ENCODE data around the gene WBP2.
"Not testable (repeated sequence)": the region's sequence is repeated elsewhere in the genome, so short reads cannot be mapped to it uniquely, and the experiment has no call there.

DNA sequence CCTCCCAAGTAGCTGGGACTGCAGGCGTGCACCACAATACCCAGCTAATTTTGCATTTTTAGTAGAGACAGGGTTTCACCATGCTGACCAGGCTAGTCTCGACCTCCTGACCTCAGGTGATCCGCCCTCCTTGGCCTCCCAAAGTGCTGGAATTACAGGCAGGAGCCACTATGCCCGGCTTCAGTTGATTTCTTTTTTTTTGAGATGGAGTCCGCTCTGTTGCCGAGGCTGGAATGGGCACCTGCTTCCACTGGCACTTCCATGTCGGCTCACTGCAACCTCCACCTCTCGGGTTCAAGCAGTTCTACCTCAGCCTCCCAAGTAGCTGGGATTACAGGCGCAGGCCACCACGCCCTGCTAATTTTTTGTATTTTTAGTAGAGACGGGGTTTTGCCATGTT is 44.4 kb downstream of the WBP2 start:
- TF ChIP-seq, protein P1, sequence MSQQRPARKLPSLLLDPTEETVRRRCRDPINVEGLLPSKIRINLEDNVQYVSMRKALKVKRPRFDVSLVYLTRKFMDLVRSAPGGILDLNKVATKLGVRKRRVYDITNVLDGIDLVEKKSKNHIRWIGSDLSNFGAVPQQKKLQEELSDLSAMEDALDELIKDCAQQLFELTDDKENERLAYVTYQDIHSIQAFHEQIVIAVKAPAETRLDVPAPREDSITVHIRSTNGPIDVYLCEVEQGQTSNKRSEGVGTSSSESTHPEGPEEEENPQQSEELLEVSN (IDR thresholded peaks at IDR 0.05): not testable (repeated sequence)
- TF ChIP-seq, protein P2, sequence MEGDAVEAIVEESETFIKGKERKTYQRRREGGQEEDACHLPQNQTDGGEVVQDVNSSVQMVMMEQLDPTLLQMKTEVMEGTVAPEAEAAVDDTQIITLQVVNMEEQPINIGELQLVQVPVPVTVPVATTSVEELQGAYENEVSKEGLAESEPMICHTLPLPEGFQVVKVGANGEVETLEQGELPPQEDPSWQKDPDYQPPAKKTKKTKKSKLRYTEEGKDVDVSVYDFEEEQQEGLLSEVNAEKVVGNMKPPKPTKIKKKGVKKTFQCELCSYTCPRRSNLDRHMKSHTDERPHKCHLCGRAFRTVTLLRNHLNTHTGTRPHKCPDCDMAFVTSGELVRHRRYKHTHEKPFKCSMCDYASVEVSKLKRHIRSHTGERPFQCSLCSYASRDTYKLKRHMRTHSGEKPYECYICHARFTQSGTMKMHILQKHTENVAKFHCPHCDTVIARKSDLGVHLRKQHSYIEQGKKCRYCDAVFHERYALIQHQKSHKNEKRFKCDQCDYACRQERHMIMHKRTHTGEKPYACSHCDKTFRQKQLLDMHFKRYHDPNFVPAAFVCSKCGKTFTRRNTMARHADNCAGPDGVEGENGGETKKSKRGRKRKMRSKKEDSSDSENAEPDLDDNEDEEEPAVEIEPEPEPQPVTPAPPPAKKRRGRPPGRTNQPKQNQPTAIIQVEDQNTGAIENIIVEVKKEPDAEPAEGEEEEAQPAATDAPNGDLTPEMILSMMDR (IDR thresholded peaks at IDR 0.05; ENCODE audit: control extremely low read depth in 1 of 3, insufficient read depth in 1 of 3, low read depth in 1 of 3, low read length in 3 of 3): not testable (repeated sequence)
- TF ChIP-seq SUZ12 (IDR thresholded peaks at IDR 0.05; ENCODE audit: low read length); TAF1 (IDR thresholded peaks at IDR 0.05; ENCODE audit: low read depth, low read length); RAD21 (IDR thresholded peaks at IDR 0.05 in 1 of 2, conservative IDR thresholded peaks at IDR 0.05 in 1 of 2; ENCODE audit: low read depth in 2 of 2, low read length in 2 of 2); POLR2A (IDR thresholded peaks at IDR 0.05; ENCODE audit: control extremely low read depth in 1 of 2, low read depth in 2 of 2, low read length in 2 of 2): not testable (repeated sequence)
- TF ChIP-seq, protein P3, sequence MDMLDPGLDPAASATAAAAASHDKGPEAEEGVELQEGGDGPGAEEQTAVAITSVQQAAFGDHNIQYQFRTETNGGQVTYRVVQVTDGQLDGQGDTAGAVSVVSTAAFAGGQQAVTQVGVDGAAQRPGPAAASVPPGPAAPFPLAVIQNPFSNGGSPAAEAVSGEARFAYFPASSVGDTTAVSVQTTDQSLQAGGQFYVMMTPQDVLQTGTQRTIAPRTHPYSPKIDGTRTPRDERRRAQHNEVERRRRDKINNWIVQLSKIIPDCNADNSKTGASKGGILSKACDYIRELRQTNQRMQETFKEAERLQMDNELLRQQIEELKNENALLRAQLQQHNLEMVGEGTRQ (IDR thresholded peaks at IDR 0.05; ENCODE audit: low read length): not testable (repeated sequence)
